Activated CD4-positive, alpha-beta T cell treated with anti-CD3 and anti-CD28 coated beads, Interleukin-2, amount 10 ng/mL, durations not matched to agents 24 days and 14 days (primary cell): ENCODE data around the gene PPP2R5C. TPM values are rescaled to one million over a fixed set of nuclear protein-coding genes. Genes with fewer than 3 reads are reported as not detected.
"Not testable (repeated sequence)": the region's sequence is repeated elsewhere in the genome, so short reads cannot be mapped to it uniquely, and the experiment has no call there.

Source experiments
- DNase-seq: peaks from one replicate; pipeline ENCODE4 v3.0.0; 2022
- H3K27ac Mint-ChIP-seq: one replicate; pipeline ENCODE4 v1.8.0; 2022; ENCODE audit warnings: mild to moderate bottlenecking, mixed read lengths
- H3K27me3 Mint-ChIP-seq: one replicate; pipeline ENCODE4 v1.8.0; 2022; ENCODE audit warnings: mixed read lengths
- H3K36me3 Mint-ChIP-seq: one replicate; pipeline ENCODE4 v1.8.0; 2022; ENCODE audit warnings: low read depth, mild to moderate bottlenecking, mixed read lengths
- H3K4me1 Mint-ChIP-seq: one replicate; pipeline ENCODE4 v1.8.0; 2021; ENCODE audit warnings: mixed read lengths
- H3K4me3 Mint-ChIP-seq: one replicate; pipeline ENCODE4 v1.8.0; 2022; ENCODE audit warnings: mild to moderate bottlenecking, moderate library complexity, mixed read lengths
- H3K9me3 Mint-ChIP-seq: one replicate; pipeline ENCODE4 v1.8.0; 2021; ENCODE audit warnings: mixed read lengths
- intact Hi-C: fragments of 100-400 bp; cut with micrococcal nuclease; formaldehyde crosslinking; loops from one replicate; pipeline ENCODE4 v1.15.1; 2023
- total RNA-seq: library from RNA; stranded (reverse); gene quantifications from 2 replicates; pipeline ENCODE4 v1.2.3, GENCODE V29; 2022

Gene PPP2R5C
- total RNA-seq = 160 and 181 TPM in 2 replicates

GRCh38 chr14:101761032-101761880 is at the start of gene PPP2R5C:
Gene PPP2R5C (plus strand): TSS chr14:101761709. CDS start chr14:101761894, 185 bp downstream.
- Mint-ChIP-seq H3K9me3 (no peaks in the 10 kb centered on the region), H3K4me1 (peaks cover 39% of the 10 kb centered on the region), H3K27ac (peak within 1 kb of the TSS; percentile 86), H3K4me3 (peak within 1 kb of the TSS; percentile 90), H3K27me3 (peaks cover 3% of the 10 kb centered on the region), H3K36me3 (peaks cover 20% of the 10 kb centered on the region)
- intact Hi-C loops = loop anchor here (1.0 to 5.0 kb wide), 5 partner anchors 50 to 556 kb away; partner anchors contain the start of genes DYNC1H1, HSP90AA1 and ZNF839
- peak; percentile 94 for DNase-seq

DNA sequence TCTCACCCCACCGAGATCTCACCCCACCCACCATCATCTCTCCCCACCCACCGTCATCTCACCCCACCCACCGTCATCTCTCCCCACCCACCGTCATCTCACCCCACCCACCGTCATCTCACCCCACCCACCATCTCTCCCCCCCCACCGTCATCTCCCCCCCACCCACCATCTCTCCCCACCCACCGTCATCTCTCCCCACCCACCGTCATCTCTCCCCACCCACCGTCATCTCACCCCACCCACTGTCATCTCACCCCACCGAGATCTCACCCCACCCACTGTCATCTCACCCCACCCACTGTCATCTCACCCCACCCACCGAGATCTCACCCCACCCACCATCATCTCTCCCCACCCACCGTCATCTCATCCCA is 49.7 kb upstream of the PPP2R5C start:
- H3K36me3 Mint-ChIP-seq, H3K9me3 Mint-ChIP-seq, intact Hi-C loops, H3K4me3 Mint-ChIP-seq, H3K27me3 Mint-ChIP-seq, DNase-seq, H3K27ac Mint-ChIP-seq: not testable (repeated sequence)
- peaks cover 25% of the 10 kb centered on the region for H3K4me1 Mint-ChIP-seq

GRCh38 chr14:101712341-101712740 is 49.2 kb upstream of the PPP2R5C start:
- H3K27me3 Mint-ChIP-seq, H3K9me3 Mint-ChIP-seq, H3K4me3 Mint-ChIP-seq, intact Hi-C loops, H3K27ac Mint-ChIP-seq, DNase-seq, H3K36me3 Mint-ChIP-seq: not testable (repeated sequence)
- peaks cover 20% of the 10 kb centered on the region for H3K4me1 Mint-ChIP-seq

- H3K27me3 Mint-ChIP-seq, H3K9me3 Mint-ChIP-seq, H3K27ac Mint-ChIP-seq, intact Hi-C loops, DNase-seq, H3K36me3 Mint-ChIP-seq, H3K4me3 Mint-ChIP-seq: not testable (repeated sequence)
- peaks cover 15% of the 10 kb centered on the region for H3K4me1 Mint-ChIP-seq
Observed at GRCh38 chr14:101713091-101713490, 48.4 kb upstream of the PPP2R5C start.

DNA sequence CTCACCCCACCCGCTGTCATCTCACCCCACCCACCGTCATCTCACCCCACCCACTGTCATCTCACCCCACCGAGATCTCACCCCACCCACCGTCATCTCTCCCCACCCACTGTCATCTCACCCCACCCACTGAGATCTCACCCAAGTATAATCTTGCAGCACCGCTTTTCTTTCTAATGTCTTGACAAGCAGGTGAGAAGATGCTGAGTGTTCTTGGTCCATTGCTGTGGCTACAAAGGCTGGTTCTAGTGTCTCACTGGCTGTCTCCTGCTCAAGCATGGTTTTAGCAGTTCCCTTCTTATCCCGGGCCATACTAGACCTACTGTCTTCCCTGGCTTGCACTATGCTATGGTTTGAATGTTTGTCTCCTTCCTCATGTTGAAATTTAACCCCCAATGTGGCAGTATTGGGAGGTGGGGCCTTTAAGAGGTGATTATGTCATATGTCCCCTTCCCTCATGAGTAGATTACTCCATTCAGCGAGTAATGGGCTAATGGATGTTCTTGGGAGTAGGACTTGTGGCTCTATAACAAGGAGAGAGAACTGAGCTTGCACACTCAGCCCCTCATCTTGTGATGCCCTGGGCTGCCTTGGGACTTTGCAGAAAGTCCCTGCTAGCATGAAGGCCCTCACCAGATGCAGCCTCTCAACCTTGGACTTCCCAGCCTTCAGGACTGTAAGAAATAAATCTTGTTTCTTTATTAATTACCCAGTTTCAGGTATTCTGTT is 47.7 kb upstream of the PPP2R5C start:
- DNase-seq = peak; percentile 44
- no peak overlapping the region for H3K4me3 Mint-ChIP-seq
- peaks cover 2% of the 10 kb centered on the region for H3K36me3 Mint-ChIP-seq
- H3K27ac Mint-ChIP-seq = peak overlapping the region; percentile 6
- peaks cover 5% of the 10 kb centered on the region for H3K9me3 Mint-ChIP-seq
- H3K27me3 Mint-ChIP-seq = no peaks in the 10 kb centered on the region
- intact Hi-C loops = no loop called here
- H3K4me1 Mint-ChIP-seq = peaks cover 14% of the 10 kb centered on the region

DNA sequence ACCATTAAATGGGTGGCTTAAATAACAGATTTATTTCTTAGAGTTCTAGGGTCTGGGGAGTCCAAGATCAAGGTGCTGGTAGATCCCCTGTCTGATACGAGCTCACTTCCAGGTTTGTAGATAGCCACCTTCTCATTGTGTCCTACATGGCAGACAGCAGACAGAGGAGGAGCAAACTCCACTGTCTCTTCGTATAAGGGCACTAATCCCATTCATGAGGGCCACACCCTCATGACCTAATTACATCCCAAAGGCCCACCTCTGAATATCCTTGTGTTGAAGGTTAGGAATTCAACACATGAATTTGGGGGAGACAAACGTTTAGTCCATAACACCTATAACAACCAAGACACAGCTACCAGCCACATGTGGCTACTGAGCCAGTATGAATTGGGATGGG is 47.1 kb upstream of the PPP2R5C start:
- intact Hi-C loops = no loop called here
- peaks cover 2% of the 10 kb centered on the region for H3K36me3 Mint-ChIP-seq
- H3K4me3 Mint-ChIP-seq = no peak overlapping the region
- H3K9me3 Mint-ChIP-seq = peaks cover 5% of the 10 kb centered on the region
- no peak for DNase-seq
- no peak overlapping the region for H3K27ac Mint-ChIP-seq
- H3K27me3 Mint-ChIP-seq = no peaks in the 10 kb centered on the region
- H3K4me1 Mint-ChIP-seq = peaks cover 17% of the 10 kb centered on the region

DNA sequence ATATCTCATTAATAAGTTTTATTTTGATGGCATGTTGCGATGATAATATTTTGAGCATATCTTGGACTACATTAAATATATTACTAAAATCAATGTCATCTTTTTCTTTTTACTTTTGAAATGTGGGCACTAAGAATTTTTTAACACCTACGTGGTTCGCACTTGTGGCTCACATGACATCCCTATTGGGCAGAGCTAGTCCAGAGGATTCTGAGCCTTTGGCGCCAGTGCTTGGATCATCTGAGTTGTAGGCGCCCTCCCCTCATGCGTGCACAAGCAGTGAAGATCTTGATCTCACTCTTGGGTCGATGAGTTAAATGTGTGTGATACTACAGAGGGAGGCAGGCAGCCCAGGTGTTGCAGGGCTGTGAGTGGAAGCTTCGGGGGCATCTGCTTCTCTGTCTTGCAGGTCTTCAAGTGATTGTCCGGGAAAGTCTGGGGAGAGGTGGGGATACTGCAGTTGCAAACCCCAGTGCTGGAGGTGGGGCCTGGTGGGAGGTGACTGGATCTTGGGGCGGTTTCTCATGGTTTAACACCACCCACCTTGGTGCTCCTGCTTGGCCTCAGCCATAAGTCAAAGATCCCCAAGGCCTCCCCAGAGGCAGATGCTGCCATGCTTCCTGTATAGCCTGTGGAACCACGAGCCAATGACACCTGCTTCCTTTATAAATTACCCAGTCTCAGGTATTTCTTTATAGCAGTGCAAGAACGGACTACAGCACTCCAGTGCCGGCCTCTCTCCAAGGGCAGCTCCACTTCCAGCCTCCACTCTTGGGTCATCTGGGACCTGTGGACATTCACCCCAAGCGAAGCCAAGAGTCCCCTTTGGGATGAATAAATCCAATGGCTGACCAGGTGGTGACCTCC is 46.1 kb upstream of the PPP2R5C start:
- Mint-ChIP-seq H3K9me3 (peaks cover 5% of the 10 kb centered on the region), H3K27ac (peak overlapping the region; percentile 43), H3K27me3 (no peaks in the 10 kb centered on the region), H3K4me3 (no peak overlapping the region), H3K4me1 (peaks cover 22% of the 10 kb centered on the region), H3K36me3 (peaks cover 2% of the 10 kb centered on the region)
- DNase-seq = peak; percentile 53
- intact Hi-C loops = no loop called here

DNA sequence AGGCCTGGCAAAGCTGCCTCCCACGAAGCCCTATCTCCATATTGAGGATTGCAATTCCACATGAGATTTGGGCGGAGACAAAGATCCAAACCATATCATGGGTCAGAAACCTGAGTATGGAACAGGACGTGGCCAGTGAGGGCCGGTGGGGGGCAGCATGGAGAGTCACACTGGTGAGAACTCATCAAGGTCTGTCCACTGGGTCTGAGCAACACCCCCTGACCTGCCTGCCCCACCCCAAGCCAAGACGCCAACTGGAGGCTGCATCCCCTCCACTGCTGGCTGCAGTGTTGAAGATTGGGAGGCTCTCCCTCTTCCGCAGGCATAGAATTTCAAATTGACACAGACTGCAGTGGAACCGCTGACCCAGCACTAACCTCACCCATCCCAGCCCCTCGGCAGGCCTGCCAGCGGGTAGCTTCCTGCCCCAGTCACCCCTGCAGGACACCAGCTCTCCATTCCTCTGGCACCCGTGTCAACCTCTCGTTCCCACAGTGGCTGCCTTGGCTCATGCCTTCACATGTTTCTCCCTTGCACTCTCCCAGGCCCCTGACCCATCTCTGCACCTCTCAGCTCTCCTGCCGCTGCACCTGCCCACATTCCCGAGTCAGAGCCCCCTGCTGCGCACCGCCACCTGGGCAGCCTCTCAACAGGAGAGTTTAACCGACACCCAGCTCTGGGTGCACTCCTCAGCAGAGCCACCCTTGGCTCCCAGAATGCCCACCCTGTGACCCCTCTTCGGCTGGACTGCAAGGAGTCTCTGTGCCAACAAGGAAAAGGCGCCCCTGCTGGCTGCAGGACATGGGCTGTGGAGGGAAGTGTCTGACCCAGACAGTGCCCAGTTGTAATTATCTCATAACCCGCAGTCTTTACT is 45.2 kb upstream of the PPP2R5C start:
- H3K27me3 Mint-ChIP-seq = no peaks in the 10 kb centered on the region
- H3K9me3 Mint-ChIP-seq = peaks cover 5% of the 10 kb centered on the region
- H3K36me3 Mint-ChIP-seq = peaks cover 2% of the 10 kb centered on the region
- peaks cover 25% of the 10 kb centered on the region for H3K4me1 Mint-ChIP-seq
- intact Hi-C loops = no loop called here
- no peak overlapping the region for H3K4me3 Mint-ChIP-seq
- DNase-seq = peak; percentile 50
- H3K27ac Mint-ChIP-seq = no peak overlapping the region

DNA sequence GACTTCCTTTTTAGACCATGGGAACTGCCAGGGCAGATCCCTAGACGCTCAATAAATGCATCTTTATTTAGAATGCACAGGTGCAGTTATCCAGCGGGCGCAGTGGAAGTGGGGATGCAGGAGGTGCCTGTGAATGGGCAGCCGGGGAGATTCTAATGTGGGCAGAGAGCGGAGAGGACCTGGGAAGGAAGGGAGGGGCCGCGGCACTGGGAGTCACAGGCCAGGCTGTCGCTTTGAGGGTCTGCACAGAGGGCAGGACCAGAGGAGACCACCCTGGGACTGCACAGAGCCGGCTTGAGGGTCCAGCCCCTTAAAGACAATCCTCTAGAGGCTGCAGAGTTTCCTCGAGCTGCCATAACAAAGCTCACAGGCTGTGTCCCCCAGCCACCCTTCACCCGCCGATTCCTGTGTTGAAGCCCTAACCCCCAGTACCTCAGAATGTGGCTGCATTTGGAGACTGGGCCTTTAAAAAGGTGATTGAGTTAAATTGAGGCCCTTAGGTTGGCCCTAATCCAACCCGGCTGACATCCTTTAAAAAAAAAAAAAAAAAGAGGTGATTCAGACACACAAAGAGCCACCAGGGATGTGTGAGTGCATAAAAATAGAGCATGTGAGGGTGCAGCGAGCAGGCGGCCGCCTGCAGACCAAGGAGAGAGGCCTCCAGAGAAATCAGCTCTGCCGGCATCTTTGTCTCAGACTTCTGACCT is 44.4 kb upstream of the PPP2R5C start:
- intact Hi-C loops = no loop called here
- peaks cover 30% of the 10 kb centered on the region for H3K4me1 Mint-ChIP-seq
- H3K27me3 Mint-ChIP-seq = no peaks in the 10 kb centered on the region
- no peak overlapping the region for H3K27ac Mint-ChIP-seq
- peak; percentile 47 for DNase-seq
- no peak overlapping the region for H3K4me3 Mint-ChIP-seq
- H3K9me3 Mint-ChIP-seq = peaks cover 5% of the 10 kb centered on the region
- H3K36me3 Mint-ChIP-seq = peaks cover 2% of the 10 kb centered on the region

GRCh38 chr14:101717663-101718490 is 43.6 kb upstream of the PPP2R5C start:
- Mint-ChIP-seq H3K27ac (no peak overlapping the region), H3K4me1 (peaks cover 35% of the 10 kb centered on the region), H3K27me3 (no peaks in the 10 kb centered on the region), H3K9me3 (peaks cover 5% of the 10 kb centered on the region), H3K36me3 (peaks cover 2% of the 10 kb centered on the region), H3K4me3 (no peak overlapping the region)
- intact Hi-C loops = no loop called here
- DNase-seq = peak; percentile 54

- H3K4me1 Mint-ChIP-seq = peaks cover 36% of the 10 kb centered on the region
- no peak overlapping the region for H3K27ac Mint-ChIP-seq
- H3K27me3 Mint-ChIP-seq = no peaks in the 10 kb centered on the region
- no peaks in the 10 kb centered on the region for H3K9me3 Mint-ChIP-seq
- intact Hi-C loops = no loop called here
- peak; percentile 59 for DNase-seq
- peaks cover 2% of the 10 kb centered on the region for H3K36me3 Mint-ChIP-seq
- H3K4me3 Mint-ChIP-seq = no peak overlapping the region
Observed at GRCh38 chr14:101719045-101719645, 42.4 kb upstream of the PPP2R5C start.
